Endothelial cell of hepatic sinusoid (primary cell): Measurements from ENCODE around the gene CEP85L.

Experiments used
- in situ Hi-C: cut with HindIII; loops from 2 replicates; pipeline ENCODE4 v1.10.0; 2017; ENCODE audit warnings: low sequenced_read_pairs

Gene CEP85L

GRCh38 chr6:118504611-118505010 lies 146.8 kb downstream of the CEP85L start:
- in situ Hi-C loops = no loop called here

GRCh38 chr6:118502169-118502568 lies 149.2 kb downstream of the CEP85L start:
- in situ Hi-C loops = no loop called here

- in situ Hi-C loops = no loop called here
These were observed 149.6 kb downstream of the CEP85L start for GRCh38 chr6:118501765-118502164.

GRCh38 chr6:118501099-118501498 lies 150.3 kb downstream of the CEP85L start:
- in situ Hi-C loops = no loop called here

- in situ Hi-C loops = no loop called here
These were observed 151.0 kb downstream of the CEP85L start for GRCh38 chr6:118500130-118501015.

- in situ Hi-C loops = no loop called here
These were observed 155.7 kb downstream of the CEP85L start for GRCh38 chr6:118495485-118496280.

GRCh38 chr6:118494091-118494490 lies 157.3 kb downstream of the CEP85L start:
- in situ Hi-C loops = no loop called here

- in situ Hi-C loops = no loop called here
These were observed 161.4 kb downstream of the CEP85L start for GRCh38 chr6:118489990-118490389.

- in situ Hi-C loops = no loop called here
These were observed 162.8 kb downstream of the CEP85L start for GRCh38 chr6:118488631-118489030.

GRCh38 chr6:118485601-118486550 lies 165.5 kb downstream of the CEP85L start:
- in situ Hi-C loops = no loop called here

GRCh38 chr6:118476551-118476950 lies 174.8 kb downstream of the CEP85L start:
- in situ Hi-C loops = no loop called here

GRCh38 chr6:118473266-118473665 lies 178.1 kb downstream of the CEP85L start:
- in situ Hi-C loops = no loop called here

- in situ Hi-C loops = no loop called here
These were observed 181.9 kb downstream of the CEP85L start for GRCh38 chr6:118469468-118469867.

- in situ Hi-C loops = no loop called here
These were observed 182.5 kb downstream of the CEP85L start for GRCh38 chr6:118468682-118469465.

GRCh38 chr6:118467181-118467580 lies 184.2 kb downstream of the CEP85L start:
- in situ Hi-C loops = no loop called here

- in situ Hi-C loops = no loop called here
These were observed 186.8 kb downstream of the CEP85L start for GRCh38 chr6:118464620-118465019.

GRCh38 chr6:118460958-118461470 lies 190.4 kb downstream of the CEP85L start:
- in situ Hi-C loops = no loop called here

- in situ Hi-C loops = no loop called here
These were observed 194.4 kb downstream of the CEP85L start for GRCh38 chr6:118456982-118457381.

- in situ Hi-C loops = no loop called here
These were observed 199.6 kb downstream of the CEP85L start for GRCh38 chr6:118451839-118452238.

GRCh38 chr6:118444796-118445195 lies 206.6 kb downstream of the CEP85L start:
- in situ Hi-C loops = no loop called here
